ENCODE measurements around the gene BRMS1L. TPM values are rescaled to one million over a fixed set of nuclear protein-coding genes. Genes with fewer than 3 reads are reported as not detected.

Gene BRMS1L
- total and polyA plus RNA-seq, 2 donors (not counting 1 experiment from before 2014, with no cell fraction given) = 3.3 to 9.5 TPM

GRCh38 chr14:35875296-35875695 is 49.2 kb downstream of the BRMS1L start:
- Histone ChIP-seq H3K4me2 (ENCODE audit: extremely low read depth, insufficient read depth, low read length) (no peak overlapping the region), H2AFZ (ENCODE audit: low read length) (no peak overlapping the region), H3K79me2 (ENCODE audit: control insufficient read depth, insufficient read depth, low read length) (no peaks in the 10 kb centered on the region), H3K4me1 (ENCODE audit: control insufficient read depth, extremely low read depth, insufficient read depth, low read length) (peaks cover 2% of the 10 kb centered on the region), H3K36me3 (ENCODE audit: control insufficient read depth, insufficient read depth, low read length) (no peaks in the 10 kb centered on the region), H3K9ac (ENCODE audit: insufficient read depth, low read length) (no peak overlapping the region), H4K20me1 (ENCODE audit: control insufficient read depth, extremely low read depth, insufficient read depth, low read length) (no peaks in the 10 kb centered on the region), H3K27ac (ENCODE audit: insufficient read depth, low read length) (no peak overlapping the region), H3K9me3 (ENCODE audit: control insufficient read depth, insufficient read depth, low read depth, low read length) (no peaks in the 10 kb centered on the region), H3K27me3 (ENCODE audit: control insufficient read depth, insufficient read depth, low read length) (no peaks in the 10 kb centered on the region), H3K4me3 (replicated peaks in 1 of 4; ENCODE audit: control extremely low read depth in 1 of 4, insufficient read depth in 1 of 4, low read depth in 3 of 4, low read length in 4 of 4) (no peak overlapping the region)
- peak in 1 of 2 donors; percentile 41 for DNase-seq (ENCODE audit: low read depth in 2 of 2)
- no peak for TF ChIP-seq EZH2 (IDR thresholded peaks at IDR 0.05; ENCODE audit: low read length, missing control alignments)
- TF ChIP-seq, protein P1, sequence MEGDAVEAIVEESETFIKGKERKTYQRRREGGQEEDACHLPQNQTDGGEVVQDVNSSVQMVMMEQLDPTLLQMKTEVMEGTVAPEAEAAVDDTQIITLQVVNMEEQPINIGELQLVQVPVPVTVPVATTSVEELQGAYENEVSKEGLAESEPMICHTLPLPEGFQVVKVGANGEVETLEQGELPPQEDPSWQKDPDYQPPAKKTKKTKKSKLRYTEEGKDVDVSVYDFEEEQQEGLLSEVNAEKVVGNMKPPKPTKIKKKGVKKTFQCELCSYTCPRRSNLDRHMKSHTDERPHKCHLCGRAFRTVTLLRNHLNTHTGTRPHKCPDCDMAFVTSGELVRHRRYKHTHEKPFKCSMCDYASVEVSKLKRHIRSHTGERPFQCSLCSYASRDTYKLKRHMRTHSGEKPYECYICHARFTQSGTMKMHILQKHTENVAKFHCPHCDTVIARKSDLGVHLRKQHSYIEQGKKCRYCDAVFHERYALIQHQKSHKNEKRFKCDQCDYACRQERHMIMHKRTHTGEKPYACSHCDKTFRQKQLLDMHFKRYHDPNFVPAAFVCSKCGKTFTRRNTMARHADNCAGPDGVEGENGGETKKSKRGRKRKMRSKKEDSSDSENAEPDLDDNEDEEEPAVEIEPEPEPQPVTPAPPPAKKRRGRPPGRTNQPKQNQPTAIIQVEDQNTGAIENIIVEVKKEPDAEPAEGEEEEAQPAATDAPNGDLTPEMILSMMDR (conservative IDR thresholded peaks at IDR 0.05 in 1 of 2, IDR thresholded peaks at IDR 0.05 in 1 of 2; ENCODE audit: low read depth in 1 of 2, low read length in 2 of 2) = no peak

- Histone ChIP-seq H3K27me3 (ENCODE audit: control insufficient read depth, insufficient read depth, low read length) (no peaks in the 10 kb centered on the region), H3K9ac (ENCODE audit: insufficient read depth, low read length) (no peak overlapping the region), H3K9me3 (ENCODE audit: control insufficient read depth, insufficient read depth, low read depth, low read length) (no peaks in the 10 kb centered on the region), H3K27ac (ENCODE audit: insufficient read depth, low read length) (no peak overlapping the region), H3K79me2 (ENCODE audit: control insufficient read depth, insufficient read depth, low read length) (no peaks in the 10 kb centered on the region), H3K4me3 (replicated peaks in 1 of 4; ENCODE audit: control extremely low read depth in 1 of 4, insufficient read depth in 1 of 4, low read depth in 3 of 4, low read length in 4 of 4) (no peak overlapping the region), H3K4me2 (ENCODE audit: extremely low read depth, insufficient read depth, low read length) (no peak overlapping the region), H3K4me1 (ENCODE audit: control insufficient read depth, extremely low read depth, insufficient read depth, low read length) (peaks cover 2% of the 10 kb centered on the region), H4K20me1 (ENCODE audit: control insufficient read depth, extremely low read depth, insufficient read depth, low read length) (no peaks in the 10 kb centered on the region), H3K36me3 (ENCODE audit: control insufficient read depth, insufficient read depth, low read length) (no peaks in the 10 kb centered on the region), H2AFZ (ENCODE audit: low read length) (no peak overlapping the region)
- DNase-seq (ENCODE audit: low read depth in 2 of 2) = peak in 1 of 2 donors; percentile 44
- TF ChIP-seq EZH2 (IDR thresholded peaks at IDR 0.05; ENCODE audit: low read length, missing control alignments) = no peak
- TF ChIP-seq, protein P1 (conservative IDR thresholded peaks at IDR 0.05 in 1 of 2, IDR thresholded peaks at IDR 0.05 in 1 of 2; ENCODE audit: low read depth in 1 of 2, low read length in 2 of 2) = no peak
These were observed 51.1 kb downstream of the BRMS1L start for GRCh38 chr14:35877276-35877675.

- H3K9me3 ChIP-seq (ENCODE audit: control insufficient read depth, insufficient read depth, low read depth, low read length) = no peaks in the 10 kb centered on the region
- H4K20me1 ChIP-seq (ENCODE audit: control insufficient read depth, extremely low read depth, insufficient read depth, low read length) = no peaks in the 10 kb centered on the region
- H3K27me3 ChIP-seq (ENCODE audit: control insufficient read depth, insufficient read depth, low read length) = no peaks in the 10 kb centered on the region
- peak overlapping the region in 1 of 4 experiments; percentile 20 for H3K4me3 ChIP-seq (replicated peaks in 1 of 4; ENCODE audit: control extremely low read depth in 1 of 4, insufficient read depth in 1 of 4, low read depth in 3 of 4, low read length in 4 of 4)
- H3K4me2 ChIP-seq (ENCODE audit: extremely low read depth, insufficient read depth, low read length) = peak overlapping the region; percentile 44
- no peak overlapping the region for H2AFZ ChIP-seq (ENCODE audit: low read length)
- H3K36me3 ChIP-seq (ENCODE audit: control insufficient read depth, insufficient read depth, low read length) = no peaks in the 10 kb centered on the region
- H3K79me2 ChIP-seq (ENCODE audit: control insufficient read depth, insufficient read depth, low read length) = no peaks in the 10 kb centered on the region
- TF ChIP-seq, protein P1 (conservative IDR thresholded peaks at IDR 0.05 in 1 of 2, IDR thresholded peaks at IDR 0.05 in 1 of 2; ENCODE audit: low read depth in 1 of 2, low read length in 2 of 2) = no peak
- TF ChIP-seq EZH2 (IDR thresholded peaks at IDR 0.05; ENCODE audit: low read length, missing control alignments) = no peak
- no peak overlapping the region for H3K9ac ChIP-seq (ENCODE audit: insufficient read depth, low read length)
- peaks cover 2% of the 10 kb centered on the region for H3K4me1 ChIP-seq (ENCODE audit: control insufficient read depth, extremely low read depth, insufficient read depth, low read length)
- H3K27ac ChIP-seq (ENCODE audit: insufficient read depth, low read length) = peak overlapping the region; percentile 5
- peak; percentile 89 to 95 for DNase-seq (ENCODE audit: low read depth in 2 of 2)
These were observed 52.4 kb downstream of the BRMS1L start for GRCh38 chr14:35878272-35879150.
